ENCODE measurements around the gene TK1.

DNA sequence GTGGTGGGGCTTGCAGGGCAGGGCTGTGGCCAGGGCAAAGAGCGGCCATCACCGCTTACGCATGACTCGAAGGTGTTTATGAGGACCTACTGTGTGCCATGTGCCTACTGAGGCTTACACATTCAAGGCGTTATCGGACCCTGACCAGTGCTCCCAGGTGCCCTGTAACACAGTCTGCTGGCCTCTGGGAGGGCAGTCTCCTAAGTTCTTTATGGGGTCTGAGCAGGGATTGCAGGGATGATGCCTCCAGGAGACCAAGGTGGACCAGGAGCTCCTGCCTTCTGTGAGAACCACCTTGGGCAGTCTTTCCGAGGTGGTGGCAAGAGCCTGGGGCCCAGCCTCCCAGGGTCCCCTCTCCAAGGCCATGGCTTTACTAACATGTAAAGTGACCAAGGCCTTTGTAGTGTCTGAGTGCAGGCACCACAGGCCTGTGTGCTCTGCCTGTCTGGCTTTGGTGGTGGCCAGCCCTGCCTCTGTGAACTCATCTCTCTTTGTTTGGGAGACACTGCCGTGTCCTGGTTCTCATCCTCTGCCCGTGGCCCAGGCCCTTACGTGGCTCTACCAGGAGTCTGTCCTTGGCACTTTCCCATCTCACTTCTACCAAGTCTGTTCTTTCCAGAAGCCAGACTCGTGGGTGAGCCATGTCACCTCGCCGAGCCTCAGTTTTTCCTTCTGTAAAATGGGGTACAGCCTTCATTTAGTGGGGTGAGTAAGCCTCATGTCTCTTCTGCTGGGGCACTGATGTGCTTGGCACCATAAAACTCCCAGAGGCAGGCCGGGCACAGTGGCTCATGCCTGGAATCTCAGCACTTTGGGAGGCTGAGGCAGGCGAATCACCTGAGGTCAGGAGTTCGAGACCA, 21.9 kb downstream of the TK1 start:
- TF ChIP-seq EZH2 (IDR thresholded peaks at IDR 0.05; ENCODE audit: borderline replicate concordance, low read length) = no peak
- TF ChIP-seq, protein P1, sequence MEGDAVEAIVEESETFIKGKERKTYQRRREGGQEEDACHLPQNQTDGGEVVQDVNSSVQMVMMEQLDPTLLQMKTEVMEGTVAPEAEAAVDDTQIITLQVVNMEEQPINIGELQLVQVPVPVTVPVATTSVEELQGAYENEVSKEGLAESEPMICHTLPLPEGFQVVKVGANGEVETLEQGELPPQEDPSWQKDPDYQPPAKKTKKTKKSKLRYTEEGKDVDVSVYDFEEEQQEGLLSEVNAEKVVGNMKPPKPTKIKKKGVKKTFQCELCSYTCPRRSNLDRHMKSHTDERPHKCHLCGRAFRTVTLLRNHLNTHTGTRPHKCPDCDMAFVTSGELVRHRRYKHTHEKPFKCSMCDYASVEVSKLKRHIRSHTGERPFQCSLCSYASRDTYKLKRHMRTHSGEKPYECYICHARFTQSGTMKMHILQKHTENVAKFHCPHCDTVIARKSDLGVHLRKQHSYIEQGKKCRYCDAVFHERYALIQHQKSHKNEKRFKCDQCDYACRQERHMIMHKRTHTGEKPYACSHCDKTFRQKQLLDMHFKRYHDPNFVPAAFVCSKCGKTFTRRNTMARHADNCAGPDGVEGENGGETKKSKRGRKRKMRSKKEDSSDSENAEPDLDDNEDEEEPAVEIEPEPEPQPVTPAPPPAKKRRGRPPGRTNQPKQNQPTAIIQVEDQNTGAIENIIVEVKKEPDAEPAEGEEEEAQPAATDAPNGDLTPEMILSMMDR (conservative IDR thresholded peaks at IDR 0.05 in 1 of 2, IDR thresholded peaks at IDR 0.05 in 1 of 2; ENCODE audit: extremely low read depth in 1 of 2, insufficient read depth in 1 of 2, low read depth in 1 of 2, low read length in 2 of 2) = no peak

All from mammary epithelial cell (primary cell).